GM19438 (cell line): Measurements from ENCODE around the gene IGF2R.
"Not testable (repeated sequence)": the region's sequence is repeated elsewhere in the genome, so short reads cannot be mapped to it uniquely, and the experiment has no call there.

ENCODE experiments used
- ATAC-seq: cut with Tn5 transposase; IDR thresholded peaks from one replicate; pipeline ENCODE4 v1.9.1; 2021; ENCODE audit warnings: low read depth; ENCODE audit not compliant: unreplicated experiment

Gene IGF2R

DNA sequence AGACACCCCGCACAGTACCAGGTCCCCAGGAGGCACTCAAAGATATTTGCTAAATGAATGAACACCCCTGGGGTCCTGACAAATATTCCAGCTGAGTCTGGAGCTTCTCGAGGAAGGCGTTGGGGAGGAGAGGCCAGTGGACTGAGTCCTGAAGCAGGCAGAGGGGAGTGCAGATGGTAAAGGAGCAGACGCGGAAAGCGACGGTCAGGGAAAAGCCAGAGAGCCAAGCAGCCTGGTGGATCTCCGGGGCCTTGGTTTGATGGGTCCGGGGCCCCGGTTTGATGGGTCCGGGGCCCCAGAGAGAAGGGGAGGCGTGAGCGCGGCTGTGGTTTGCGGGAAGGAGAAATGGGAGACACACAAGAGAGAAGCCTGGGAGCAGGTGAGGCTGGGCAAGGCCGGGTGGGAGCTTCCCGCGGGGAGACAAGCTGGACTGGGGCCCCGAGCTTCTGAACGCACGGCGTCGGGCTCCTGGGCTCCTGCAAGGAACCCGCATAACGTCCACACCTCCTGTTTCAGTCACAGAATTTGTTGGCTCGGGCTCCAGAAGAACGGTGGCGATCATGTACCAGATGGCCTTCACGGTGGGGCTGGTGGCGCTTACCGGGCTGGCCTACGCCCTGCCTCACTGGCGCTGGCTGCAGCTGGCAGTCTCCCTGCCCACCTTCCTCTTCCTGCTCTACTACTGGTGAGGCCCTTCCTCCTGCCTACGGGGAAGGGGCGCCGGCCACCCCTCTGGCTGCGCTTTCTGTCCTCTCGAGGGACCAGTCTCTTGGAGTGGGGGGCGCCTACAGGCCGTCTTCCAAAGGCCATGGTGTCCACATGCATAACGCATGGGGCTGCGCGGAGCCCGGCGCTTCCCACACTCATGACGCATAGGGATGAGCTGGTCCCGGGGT, 164.8 kb downstream of the IGF2R start:
- ATAC-seq: no peak

DNA sequence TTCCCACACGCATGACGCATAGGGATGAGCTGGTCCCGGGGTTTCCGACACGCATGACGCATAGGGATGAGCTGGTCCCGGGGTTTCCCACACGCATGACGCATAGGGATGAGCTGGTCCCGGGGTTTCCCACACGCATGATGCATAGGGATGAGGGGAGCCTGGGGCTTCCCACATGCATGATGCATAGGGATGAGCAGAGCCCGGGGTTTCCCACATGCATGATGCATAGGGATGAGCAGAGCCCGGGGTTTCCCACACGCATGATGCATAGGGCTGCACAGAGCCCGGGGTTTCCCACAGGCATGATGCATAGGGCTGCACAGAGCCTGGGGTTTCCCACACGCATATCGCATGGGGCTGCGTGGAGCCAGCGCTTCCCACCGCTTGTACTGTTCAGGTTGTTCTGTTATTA, 165.5 kb downstream of the IGF2R start:
- ATAC-seq: not testable (repeated sequence)

DNA sequence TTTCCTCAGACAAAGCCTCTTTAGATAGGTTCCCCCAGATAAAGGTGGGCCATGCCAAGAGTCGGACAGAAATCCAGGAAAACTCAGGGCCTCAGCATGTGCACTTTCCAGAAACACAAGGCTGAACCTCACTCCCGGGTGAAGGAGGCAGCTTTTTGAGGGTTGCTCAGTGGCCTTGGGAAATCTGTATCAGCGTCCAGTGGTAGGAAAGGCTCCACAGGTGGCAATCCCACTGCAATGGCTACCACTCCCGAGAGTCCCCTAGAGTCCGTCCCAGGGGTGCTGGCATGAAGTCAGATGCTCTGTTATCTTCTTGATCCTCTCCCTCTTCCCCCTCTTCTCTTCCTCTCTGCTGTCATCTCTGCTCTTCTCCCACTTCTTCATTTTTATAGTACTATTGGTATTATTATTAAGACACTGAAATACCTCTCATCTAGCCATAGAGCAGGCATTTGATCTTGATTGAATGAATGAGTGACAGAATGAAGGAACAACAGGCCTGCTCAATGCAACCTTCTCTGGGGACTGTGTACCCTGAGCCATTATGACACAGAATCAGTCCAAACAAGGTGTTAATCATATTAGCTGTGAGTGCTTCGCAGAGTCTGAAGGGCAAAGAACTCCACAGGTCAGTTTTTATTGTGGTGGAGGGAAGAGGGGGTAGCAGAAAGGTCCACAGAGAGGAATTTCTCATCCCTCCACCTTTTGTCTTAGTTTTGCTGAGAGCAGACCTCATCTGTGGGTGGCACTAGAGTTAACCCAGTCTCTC, 166.1 kb downstream of the IGF2R start:
- no peak for ATAC-seq

DNA sequence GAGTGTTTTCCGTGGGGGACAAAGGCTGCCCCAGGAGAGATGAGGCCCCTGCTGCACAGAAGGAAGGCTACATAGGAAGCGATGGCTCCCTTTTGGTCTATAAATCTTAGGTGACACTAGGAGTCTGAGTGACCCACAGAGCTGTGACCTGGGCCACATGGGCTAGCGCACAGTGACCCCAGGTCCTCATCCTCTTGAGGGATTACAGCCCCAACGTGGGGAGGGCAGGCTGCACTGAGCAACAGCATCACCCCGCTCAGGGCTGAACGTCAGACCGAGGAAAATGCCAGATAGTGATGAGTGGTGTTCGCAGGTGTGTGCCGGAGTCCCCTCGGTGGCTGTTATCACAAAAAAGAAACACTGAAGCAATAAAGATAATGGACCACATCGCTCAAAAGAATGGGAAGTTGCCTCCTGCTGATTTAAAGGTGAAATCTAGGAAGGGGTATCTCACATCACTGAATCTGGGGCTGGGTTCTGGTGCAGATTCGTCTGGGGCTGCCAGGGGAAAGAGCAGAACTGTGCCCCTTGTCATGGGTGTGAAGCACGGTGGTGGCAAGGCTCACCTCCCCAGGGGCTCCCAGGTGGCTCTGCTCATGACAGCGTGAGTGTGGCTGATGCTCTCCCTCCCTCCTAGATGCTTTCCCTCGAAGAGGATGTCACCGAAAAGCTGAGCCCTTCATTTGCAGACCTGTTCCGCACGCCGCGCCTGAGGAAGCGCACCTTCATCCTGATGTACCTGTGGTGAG, 167.2 kb downstream of the IGF2R start:
- no peak for ATAC-seq

DNA sequence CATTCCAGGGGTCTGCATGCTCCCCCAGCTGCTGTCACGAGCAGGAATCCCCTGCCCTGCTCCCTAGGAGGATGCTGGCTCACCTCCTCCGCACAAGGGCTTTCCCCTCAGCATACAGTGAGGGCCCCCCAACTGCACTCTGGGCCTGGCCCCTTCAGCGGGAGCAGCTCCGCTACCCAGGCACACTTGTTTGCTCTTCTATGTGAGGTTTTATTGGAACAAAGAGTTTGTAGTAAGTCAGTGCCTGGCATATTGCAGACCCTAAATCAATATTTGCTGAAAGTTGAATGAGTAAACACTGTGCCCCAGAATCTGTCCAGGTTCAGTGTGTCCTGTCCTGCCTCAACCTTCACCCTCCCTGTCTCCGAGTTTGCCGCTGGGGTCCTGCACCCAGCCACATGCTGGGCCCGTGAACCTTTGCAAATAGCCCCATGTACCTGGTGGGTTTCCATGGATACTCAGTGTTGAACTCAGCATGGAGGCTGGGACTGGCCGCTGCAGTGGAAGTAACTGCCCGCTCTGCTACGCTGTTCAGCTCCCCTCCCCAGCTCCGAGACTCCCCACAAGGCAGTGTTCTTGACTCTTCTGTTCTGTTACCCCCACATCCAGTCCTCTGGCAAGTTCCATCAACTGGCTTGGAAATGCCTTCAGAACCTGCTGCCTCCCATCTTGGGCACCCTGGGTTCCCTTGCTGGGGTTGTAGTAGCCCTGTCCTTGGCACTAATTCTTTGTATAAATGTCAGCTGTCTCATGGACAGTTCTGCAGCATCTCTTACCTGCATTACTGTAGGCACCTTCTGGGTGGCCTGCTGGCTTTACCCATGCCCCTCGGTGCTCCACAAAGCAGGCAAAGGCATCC, 168.5 kb downstream of the IGF2R start:
- ATAC-seq: no peak

DNA sequence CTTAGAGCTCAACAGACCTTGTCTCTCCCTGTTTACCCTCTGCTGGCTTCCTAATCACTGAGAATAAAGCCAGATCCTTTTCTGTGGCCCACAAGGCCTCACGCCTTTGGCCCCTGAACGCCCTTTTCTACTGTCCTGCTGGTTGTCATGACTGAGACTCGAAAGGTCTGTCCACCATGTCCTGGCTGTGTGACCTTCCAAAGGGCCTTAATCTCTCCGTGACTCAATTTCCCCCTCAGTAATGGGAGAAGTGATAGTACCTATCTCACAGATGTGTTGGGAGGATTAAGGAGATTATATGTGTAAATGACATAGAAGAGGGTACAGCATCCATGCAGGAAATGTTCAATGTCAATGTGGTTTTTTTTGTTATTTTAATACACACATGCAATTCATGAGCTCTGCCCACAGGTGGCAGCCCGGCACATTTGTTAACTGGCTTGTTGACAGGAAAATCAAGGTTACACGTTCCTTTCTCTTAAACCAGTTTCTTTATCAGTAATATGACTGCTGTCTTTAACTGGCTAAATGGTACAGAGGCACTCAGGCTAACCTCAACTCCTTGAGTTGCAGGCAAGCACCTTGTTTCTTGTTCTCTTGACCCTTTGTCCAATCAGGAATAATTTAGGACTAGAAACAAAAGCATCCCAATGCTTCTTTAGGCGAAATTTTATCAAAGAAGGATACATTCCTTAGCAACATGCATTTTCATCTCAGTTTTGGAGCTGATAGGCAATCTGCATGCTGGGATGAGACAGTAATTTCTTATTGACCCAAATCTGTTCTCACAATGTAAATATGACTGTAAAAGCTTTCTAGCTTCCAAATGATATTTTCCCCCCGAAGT, 169.3 kb downstream of the IGF2R start:
- ATAC-seq: peak; percentile 52

DNA sequence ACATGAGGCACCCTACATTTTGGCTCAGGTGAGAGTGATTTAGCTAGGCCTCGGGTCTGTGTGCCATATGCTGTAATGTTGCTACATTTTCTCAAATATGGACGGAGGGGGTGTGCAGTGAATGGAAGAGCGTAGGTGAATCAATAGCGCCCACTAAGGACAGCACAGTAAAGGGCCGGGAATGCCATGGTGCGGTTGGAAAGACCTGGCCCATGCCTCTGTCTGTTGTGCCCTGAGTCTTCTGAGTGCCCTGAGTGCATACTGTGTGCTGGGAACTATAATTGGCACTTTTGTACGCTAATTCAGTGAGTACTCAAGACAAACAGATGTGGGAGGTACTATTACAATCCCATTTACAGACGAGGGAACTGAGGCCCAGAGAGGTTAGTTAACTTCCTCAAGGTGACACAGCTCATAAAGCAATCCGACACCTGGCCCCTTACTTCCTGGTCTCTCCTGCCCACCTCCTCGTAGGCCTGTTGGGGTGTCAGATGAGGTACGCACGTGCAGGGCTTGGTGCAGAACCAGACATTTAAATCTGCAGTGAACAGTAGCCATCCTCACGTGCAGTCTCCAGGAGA, 170.0 kb downstream of the IGF2R start:
- no peak for ATAC-seq

DNA sequence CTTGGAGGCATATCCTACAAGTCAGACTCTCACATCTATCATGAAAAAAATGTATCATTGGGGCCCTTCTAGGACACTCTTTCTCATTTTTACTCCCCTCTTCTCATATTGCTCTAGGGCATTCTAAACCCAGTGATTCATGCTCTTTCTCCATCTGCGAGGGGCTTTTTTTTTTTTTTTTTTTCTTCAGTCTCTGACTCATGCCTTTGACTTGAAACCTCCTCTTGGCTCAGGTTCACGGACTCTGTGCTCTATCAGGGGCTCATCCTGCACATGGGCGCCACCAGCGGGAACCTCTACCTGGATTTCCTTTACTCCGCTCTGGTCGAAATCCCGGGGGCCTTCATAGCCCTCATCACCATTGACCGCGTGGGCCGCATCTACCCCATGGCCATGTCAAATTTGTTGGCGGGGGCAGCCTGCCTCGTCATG, 170.6 kb downstream of the IGF2R start:
- no peak for ATAC-seq

DNA sequence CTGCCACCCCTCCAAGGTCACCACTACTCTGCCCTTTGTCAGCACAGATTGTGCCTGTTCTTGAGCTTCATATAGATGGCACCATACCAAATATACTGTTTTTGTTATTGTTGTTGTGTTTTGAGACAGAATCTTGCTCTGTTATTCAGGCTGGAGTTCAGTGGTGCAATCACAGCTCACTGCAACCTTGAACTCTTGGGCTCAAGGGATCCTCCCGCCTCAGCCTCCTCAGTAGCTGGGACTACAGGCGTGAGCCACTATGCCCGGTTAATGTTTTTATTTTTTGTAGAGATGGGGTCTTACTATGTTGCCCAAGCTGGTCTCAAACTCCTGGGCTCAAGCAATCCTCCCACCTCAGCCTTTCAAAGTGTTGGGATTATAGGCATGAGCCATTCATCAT, 171.6 kb downstream of the IGF2R start:
- not testable (repeated sequence) for ATAC-seq

DNA sequence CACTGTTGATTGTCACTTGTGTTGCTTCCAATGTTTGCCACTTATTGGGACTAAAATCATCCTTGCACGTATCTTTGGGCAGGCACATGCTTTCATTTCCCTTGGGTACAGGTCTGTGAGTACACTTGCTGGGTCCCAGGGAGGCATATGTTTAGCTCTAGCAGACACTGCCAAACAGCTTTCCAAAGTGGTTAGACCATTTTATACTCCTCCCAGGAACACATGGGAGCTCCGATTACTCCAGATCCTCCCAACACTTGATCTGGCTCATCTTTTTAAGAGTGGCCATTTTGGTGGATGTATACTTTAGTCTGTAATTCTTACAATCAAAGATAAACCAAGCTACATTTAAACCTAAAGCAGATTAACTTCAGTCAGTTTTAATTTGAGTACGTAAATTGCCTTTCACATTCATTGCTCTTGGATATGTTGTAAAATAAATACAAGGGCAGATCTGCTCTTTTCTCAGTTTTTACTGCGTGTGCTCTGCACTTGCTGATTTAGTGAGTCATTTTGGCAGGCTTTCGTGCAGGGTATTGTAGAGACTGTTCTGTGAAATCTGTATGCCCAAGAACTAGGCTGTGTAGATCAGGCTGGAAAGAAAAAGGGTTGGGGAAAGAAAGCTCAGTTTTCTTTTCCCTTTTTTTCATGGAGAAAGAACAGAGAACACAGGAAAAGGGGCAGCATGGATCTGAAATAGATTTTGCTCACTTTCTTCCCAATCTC, 172.3 kb downstream of the IGF2R start:
- ATAC-seq: no peak

DNA sequence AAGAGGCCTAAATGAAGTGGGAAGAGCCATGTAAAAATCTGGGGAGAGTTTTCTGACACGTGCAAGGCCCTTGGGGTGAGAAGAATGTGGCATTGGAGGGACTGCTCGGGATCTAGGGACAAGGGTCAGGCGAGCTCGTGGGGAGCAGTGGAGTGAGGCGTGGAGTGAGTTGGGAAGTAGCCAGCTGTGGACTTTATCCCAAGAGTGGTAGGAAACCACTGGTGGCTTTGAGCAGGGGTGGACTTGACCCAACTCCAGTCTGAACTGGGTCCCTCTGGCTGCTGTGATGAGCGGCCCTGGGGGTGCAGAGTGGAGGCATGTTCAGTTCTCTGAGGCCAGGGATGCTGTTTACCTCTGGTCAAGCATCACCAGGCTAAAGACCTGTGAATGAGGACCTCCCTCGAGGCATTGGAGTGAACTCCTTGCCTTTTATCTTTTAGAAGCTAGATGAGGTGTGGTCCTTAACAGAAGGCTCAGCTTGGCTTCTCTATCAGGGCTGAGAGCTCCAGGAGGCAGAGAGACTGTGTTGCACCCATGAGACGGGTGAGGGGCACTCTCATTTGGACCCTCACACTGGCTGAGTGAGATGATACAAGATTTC, 173.3 kb downstream of the IGF2R start:
- no peak for ATAC-seq

DNA sequence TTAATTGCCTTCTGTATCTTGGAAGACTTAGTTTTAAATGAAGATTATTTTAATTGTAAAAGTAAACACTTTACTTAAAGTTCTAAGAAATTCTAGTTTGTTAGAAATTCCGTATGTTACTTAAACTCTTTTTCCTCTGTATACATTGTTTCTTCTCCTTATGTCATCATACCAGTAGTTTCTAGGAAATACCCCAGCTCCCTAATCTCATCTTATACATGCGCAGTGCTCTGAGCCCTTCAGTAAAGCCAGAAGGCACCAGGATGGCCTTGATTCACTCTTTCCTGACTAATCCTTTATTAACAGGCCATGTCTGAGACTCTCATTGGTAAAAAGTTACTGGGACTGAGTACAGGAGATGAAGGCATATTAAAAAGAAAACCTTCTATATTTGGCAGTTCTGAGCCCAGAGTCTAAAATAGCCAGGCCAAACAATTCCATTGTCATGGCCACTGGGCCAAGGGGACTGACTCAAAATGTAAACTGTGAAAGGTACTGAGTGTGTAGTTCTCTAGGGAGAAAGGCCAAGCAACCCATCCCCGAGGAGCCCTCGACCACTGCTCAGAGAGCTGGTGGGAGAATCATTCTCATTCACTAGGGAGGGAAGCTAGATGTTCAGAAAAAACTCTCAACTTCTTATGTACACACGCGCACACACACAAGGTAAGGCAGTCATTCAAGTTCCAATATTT, 177.7 kb downstream of the IGF2R start:
- ATAC-seq: no peak

DNA sequence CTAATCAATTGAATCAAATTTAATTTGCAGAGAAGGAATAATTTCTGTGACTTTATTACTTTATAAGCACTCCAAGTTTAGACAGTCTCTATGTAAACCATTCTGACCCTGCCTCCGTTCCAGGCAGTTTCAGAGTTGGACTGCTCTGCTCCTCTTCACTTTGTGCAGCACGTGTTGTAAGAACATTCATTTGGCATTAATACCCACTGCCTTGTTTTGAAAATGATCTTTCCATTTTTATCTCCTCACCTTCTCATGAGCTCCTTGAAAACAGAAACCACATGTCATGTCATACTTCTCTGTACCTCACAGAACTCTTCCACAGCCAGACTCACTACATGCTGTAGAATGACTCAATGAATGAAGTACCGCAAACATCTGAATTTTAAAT, 178.3 kb downstream of the IGF2R start:
- ATAC-seq: no peak

DNA sequence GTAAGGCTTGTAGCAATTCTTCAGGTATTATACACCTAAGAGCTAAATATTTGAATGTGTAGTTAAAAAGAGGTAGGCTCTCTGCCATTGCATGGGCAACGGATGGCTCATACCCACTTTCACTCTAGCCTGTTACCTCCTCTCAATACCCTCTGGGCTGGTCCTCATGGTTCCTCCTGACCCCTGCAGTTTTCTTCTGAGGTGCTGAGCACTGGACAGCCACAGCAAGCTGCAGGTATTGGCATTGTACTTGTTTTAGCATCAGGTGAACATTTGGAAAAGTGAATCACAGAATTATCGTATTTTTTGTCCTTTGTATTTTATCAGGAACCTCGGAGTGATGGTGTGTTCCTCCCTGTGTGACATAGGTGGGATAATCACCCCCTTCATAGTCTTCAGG, 185.6 kb downstream of the IGF2R start:
- ATAC-seq: no peak

DNA sequence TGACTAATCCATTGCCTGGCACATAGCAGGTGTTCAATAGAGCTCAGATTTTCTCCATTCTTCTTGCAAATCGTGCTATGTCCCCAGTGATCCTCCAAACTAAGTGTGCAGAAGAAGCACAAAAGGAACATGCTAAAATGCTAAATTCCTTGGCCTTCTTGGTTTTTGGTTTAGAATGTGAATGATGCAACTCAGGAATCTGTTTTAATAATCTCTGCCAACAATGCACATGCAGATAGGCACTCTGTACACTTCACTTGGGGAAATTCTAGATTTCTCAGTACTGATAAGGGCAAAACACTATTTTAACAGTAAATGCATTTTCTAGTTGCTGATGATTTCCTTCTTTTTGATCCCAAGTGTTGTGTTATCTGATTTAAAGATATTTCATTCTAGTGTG, 188.0 kb downstream of the IGF2R start:
- ATAC-seq: no peak

DNA sequence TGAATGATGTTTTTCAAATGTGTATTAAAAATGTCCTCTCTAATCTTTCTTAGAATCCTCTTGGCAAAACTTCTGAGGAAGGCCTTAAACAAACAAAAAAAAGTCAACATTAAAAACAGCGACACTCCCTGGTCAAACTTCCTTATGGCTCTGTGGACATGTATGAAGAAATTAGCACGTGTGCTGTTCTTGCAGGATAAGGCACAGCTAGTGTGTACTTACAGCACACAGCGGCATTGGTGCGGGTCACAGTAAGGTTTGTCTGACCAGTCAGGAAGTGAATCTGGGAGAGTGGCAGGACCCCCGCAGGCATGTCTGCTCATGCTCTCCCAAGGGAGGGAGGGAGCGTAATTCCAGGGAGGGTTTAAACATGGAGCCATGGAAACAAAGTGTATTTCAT, 191.6 kb downstream of the IGF2R start:
- ATAC-seq: no peak
